ENCODE data around the gene LRP3.
"Not testable (repeated sequence)": the region's sequence is repeated elsewhere in the genome, so short reads cannot be mapped to it uniquely, and the experiment has no call there.

Gene LRP3

GRCh38 chr19:33203529-33203928 lies 9.4 kb downstream of the LRP3 start:
- DNase-seq, result no peak

- DNase-seq, result no peak
Observed at GRCh38 chr19:33204136-33204973, 10.2 kb downstream of the LRP3 start.

- DNase-seq, result no peak
Observed at GRCh38 chr19:33205110-33205509, 11.0 kb downstream of the LRP3 start.

GRCh38 chr19:33205531-33206260 lies 11.6 kb downstream of the LRP3 start:
- DNase-seq, result no peak

DNA sequence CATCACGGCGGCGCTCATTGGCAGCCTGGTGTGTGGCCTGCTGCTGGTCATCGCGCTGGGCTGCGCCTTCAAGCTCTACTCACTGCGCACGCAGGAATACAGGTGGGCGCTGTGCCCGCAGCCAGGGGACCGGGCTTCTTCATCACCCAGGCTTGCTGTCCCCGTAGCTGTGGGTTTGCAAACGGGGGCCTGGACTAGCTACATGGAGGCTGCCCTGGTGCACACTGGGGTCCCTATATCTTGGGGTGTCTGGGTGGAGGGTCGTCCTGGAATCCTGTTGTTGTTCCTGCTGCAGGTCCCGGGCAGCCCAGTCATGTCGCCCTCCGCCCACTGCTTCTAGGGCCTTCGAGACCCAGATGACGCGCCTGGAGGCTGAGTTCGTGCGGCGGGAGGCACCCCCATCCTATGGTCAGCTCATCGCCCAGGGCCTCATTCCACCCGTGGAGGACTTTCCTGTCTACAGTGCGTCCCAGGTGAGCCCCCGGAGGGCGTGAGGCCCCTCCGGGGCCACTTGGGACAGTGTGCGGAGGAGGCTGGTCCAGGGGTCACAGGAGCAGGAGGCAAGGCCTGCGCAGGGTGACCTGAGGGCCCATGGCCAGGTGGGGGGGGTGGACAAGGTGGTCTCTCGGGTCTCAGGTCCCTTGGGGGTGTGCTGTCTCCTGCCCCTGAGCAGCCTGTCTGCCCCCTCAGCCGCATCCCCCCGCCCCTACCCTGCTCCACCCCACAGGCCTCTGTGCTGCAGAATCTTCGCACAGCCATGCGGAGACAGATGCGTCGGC lies 12.3 kb downstream of the LRP3 start:
- DNase-seq, result no peak

- DNase-seq, result no peak
Observed at GRCh38 chr19:33207040-33207620, 13.0 kb downstream of the LRP3 start.

DNA sequence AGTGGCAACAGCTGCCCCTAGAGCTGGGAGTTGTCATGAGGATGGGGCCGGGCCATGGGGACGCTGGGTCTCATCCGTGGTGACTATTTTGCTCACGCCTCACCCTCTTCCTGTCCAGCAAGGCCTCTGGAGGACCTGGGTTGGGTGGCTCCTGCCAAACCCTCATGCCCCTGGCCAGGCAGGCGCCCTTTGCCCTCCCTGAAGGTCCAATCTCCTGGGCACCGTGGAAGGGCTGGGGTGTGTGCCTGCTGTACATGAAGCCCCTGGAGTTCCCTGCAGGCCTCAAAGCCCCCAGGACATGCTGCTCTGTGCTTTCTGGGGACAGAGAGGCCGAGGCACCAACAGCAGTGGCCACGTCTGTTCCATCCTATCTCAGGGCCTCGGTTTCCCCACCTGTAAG lies 13.8 kb downstream of the LRP3 start:
- no peak for DNase-seq

- no peak for DNase-seq
Observed at GRCh38 chr19:33208371-33208895, 14.3 kb downstream of the LRP3 start.

DNA sequence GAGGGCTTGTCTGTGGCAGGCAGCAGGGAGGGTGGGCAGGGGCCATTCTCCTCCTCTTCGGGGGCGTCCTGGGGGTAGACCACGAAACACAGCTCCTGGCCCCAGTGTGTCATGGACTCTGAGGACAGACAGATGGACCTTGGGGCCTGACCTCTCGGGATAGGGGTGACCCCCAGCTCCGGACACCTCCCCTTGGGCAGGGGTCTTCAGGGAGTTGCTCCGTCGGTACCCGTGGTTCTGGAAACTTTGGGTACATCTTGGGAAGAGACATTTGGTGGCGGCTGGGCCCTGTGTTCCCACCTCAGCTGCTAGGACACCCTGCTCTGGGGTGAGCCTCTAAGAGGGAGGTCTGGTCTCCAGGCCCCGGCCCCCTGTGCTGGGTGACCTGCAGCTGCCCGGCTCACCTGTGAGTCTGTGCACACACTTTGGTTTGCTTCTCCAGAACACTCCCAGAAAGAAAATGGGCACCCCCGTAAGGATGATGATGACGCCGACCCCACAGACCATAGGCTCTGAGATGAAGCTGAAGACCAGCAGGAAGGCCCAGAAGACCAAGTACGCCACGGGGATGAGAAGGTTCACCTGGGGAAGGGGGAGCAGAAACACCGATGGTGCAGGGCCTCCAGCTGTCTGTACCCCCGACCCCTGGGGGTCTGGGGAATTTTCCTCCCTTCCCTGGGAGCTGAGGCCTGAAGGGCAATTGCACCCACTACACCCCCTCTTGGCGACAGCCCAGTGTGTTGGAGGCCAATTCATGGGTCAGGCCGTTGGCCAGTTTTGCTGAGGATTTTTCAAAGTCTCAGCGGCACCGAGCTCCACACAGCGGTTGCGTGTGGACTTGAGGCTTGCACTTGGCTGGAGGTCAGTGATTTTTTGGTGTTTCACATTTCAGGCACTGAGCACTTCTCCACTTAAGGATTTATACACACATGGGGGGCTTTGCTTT lies 15.0 kb downstream of the LRP3 start:
- DNase-seq, result no peak

DNA sequence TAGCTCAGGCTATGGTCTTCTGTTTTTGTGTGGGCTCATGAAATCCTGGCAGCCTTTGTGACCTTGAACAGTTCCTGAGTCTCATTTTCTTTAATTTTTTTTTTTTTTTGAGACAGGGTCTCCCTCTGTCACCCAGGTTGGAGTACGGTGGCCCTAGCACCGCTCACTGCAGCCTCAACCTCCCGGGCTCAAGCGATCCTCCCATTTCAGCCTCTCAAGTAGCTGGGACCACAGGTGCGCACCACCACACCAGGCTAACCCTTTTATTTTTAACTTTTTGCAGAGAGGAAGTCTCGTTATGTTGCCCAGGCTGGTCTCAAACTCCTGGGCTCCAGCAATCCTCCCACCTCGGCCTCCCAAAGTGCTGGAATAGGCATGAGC lies 15.7 kb downstream of the LRP3 start:
- DNase-seq, result not testable (repeated sequence)

DNA sequence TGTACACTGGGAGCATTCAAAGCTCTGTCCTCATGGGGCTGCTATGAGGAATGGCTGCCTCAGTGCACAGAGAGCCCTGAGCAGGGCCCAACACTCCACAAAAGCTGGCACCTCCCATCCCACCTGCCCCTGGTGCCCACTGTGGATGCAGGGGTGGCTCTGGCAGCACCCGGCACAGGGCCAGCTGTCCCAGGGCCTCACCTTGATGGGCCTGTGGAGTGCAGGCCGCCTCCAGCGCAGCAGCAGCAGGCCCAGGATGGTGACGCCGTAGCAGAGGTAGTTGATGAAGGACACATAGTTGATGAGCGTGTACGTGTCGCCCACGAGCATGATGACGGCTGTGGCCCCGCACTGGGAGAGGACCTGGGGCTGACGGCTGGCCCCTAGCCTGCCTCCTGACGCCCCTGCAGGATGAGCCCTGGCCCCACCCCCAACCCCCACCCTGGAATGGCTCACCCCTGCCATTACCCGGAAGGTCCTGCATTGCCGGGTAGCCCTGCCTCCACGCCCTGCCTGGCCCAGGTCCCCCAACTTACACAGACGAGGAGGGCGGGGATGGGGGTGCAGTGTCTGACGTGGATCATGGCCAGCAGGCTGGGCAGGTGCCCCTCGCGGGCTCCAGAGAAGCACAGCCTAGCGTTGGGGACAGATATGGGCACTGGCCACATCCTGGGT lies 16.3 kb downstream of the LRP3 start:
- DNase-seq, result no peak

DNA sequence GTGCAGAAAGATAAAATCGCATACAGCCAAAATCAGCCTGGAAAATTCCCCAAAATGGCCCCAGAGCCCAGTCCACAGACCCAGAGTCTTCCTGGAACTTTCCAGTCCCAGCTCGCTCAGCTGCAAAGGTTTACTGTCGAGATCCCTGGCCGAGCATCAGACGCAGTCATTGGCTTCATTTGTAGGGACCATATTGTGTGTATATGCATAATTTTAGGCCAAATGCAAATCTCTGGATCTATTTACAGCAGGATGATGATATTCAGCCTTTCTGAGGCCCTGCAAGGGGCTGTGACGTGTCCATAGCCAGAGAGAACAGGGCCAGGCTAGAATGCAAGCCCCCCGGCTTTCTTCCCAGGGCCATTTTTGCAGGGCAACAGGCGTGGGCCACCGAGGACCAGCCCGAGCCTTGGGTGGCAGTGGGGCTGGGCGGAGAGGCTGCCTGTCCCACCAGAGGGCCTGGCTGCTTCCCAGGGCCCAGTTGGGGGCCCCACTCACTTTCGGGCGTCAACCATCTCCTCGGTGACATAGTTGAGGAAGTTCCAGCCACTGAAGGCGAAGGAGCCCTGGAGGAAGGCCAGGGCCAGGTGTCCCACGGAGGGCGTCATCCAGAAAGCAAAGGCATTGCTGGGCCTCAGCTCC lies 17.8 kb downstream of the LRP3 start:
- DNase-seq, result no peak

GRCh38 chr19:33212436-33213172 lies 18.5 kb downstream of the LRP3 start:
- DNase-seq, result no peak

GRCh38 chr19:33214596-33214995 lies 20.5 kb downstream of the LRP3 start:
- DNase-seq, result no peak

- no peak for DNase-seq
Observed at GRCh38 chr19:33215438-33216197, 21.5 kb downstream of the LRP3 start.

DNA sequence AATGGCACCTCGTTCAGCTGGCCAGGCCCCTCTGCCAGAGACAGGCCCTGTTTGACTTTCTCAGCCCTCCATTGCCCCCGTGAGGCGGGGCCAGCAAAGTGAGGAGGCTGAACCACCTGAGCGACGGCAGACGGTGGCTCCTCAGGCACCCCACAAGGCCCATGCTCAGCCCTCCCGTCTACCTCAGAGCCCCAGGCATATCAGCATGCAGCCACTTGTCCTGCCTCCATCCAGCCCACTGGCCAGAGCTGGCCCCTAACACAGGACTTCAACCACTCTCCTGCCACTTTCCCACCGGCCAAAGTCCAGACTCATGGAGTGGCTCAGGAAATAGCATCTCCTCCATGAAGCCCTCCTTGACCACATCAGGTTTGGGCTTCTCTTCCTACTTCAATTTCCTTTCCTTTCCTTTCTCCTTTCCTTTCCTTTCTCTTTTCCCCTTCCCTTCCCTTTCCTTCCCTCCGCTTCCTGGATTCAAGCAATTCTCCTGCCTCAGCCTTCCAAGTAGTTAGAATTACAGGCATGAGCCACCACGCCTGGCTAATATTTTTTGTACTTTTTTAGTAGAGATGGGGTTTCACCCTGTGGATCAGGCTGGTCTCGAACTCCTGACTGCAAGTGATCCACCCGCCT lies 22.2 kb downstream of the LRP3 start:
- DNase-seq, result no peak

DNA sequence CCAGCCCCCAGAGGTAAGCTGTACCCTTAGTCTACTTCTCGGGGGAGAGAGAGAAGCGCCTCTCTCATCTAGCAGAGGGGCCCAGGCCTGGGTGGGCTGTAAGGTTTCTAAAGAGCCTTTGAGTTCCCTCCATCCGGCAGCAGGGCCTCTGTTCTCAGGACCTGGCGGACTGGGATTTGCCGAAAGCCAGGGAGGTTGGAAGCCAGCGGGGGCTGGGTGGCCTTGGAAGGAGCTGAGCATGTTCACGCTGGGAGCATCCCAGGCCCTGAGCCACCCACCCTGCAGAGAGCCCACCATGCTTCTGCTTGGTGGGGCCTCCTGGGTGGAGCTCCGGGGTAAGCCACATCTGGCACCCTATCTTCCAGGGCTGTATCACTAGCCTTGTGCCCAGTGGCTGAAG lies 23.8 kb downstream of the LRP3 start:
- DNase-seq, result no peak

- no peak for DNase-seq
Observed at GRCh38 chr19:33219261-33219815, 25.2 kb downstream of the LRP3 start.
